ENCODE measurements around the gene SLC7A10.
"Not testable (repeated sequence)": the region's sequence is repeated elsewhere in the genome, so short reads cannot be mapped to it uniquely, and the experiment has no call there.

SLC7A10 gene

GRCh38 chr19:33215438-33216197 is 10.0 kb downstream of the SLC7A10 start:
- DNase-seq, result no peak

GRCh38 chr19:33214596-33214995 is 11.1 kb downstream of the SLC7A10 start:
- DNase-seq, result no peak

DNA sequence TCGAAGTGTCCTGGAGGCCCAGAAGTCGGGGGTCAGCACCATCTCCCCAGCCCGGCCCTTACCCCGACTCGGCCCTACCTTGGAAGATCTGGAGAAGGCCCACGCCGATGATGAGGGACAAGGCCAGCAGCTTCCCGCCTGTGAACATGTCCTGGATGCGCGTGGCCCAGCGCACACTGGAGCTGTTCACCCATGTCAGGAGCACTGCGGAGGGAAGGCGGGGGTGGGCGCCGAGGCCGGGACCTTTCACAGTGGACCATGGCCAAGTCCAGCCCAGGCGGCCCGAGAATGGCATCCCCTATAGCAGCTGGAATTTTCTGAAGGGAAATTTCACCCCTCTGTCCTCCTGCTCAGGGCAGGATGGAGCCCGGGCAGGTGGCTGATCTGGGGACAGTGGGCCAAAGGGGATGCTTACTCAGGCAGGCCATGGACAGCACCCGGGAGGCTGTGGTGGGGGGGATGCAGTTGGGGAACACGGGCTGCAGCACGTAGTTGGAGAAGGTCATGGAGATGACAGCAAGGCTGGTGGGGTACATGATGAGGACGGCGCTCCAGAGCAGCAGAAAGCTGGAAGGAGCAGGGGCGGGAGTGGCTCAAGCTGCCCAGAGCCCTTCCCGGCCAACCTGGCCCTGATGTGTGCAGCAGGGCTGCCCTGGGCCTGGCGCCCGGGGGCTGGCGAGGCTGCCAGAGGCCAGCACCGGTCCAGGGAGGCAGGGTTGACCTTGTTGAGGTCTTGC is 13.0 kb downstream of the SLC7A10 start:
- DNase-seq, result no peak

GRCh38 chr19:33211794-33212435 is 13.7 kb downstream of the SLC7A10 start:
- no peak for DNase-seq

GRCh38 chr19:33210266-33210940 is 15.2 kb downstream of the SLC7A10 start:
- no peak for DNase-seq

- DNase-seq, result not testable (repeated sequence)
Measured at GRCh38 chr19:33209850-33210230, 15.8 kb downstream of the SLC7A10 start.

DNA sequence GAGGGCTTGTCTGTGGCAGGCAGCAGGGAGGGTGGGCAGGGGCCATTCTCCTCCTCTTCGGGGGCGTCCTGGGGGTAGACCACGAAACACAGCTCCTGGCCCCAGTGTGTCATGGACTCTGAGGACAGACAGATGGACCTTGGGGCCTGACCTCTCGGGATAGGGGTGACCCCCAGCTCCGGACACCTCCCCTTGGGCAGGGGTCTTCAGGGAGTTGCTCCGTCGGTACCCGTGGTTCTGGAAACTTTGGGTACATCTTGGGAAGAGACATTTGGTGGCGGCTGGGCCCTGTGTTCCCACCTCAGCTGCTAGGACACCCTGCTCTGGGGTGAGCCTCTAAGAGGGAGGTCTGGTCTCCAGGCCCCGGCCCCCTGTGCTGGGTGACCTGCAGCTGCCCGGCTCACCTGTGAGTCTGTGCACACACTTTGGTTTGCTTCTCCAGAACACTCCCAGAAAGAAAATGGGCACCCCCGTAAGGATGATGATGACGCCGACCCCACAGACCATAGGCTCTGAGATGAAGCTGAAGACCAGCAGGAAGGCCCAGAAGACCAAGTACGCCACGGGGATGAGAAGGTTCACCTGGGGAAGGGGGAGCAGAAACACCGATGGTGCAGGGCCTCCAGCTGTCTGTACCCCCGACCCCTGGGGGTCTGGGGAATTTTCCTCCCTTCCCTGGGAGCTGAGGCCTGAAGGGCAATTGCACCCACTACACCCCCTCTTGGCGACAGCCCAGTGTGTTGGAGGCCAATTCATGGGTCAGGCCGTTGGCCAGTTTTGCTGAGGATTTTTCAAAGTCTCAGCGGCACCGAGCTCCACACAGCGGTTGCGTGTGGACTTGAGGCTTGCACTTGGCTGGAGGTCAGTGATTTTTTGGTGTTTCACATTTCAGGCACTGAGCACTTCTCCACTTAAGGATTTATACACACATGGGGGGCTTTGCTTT is 16.5 kb downstream of the SLC7A10 start:
- no peak for DNase-seq

- no peak for DNase-seq
Measured at GRCh38 chr19:33208371-33208895, 17.2 kb downstream of the SLC7A10 start.

GRCh38 chr19:33207903-33208302 is 17.7 kb downstream of the SLC7A10 start:
- no peak for DNase-seq

DNA sequence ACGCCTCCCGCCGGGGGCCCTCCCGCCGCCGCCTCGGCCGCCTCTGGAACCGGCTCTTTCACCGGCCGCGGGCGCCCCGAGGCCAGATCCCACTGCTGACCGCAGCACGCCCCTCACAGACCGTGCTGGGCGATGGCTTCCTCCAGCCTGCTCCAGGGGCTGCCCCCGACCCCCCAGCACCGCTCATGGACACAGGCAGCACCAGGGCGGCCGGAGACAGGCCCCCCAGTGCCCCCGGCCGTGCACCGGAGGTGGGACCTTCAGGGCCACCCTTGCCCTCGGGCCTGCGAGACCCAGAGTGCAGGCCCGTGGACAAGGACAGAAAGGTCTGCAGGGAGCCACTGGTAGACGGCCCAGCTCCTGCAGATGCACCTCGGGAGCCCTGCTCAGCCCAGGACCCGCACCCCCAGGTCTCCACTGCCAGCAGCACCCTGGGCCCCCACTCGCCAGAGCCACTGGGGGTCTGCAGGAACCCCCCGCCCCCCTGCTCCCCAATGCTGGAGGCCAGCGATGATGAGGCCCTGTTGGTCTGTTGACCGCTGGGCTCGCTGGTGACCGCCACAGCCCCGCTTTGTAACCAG is 18.5 kb downstream of the SLC7A10 start:
- DNase-seq, result no peak

DNA sequence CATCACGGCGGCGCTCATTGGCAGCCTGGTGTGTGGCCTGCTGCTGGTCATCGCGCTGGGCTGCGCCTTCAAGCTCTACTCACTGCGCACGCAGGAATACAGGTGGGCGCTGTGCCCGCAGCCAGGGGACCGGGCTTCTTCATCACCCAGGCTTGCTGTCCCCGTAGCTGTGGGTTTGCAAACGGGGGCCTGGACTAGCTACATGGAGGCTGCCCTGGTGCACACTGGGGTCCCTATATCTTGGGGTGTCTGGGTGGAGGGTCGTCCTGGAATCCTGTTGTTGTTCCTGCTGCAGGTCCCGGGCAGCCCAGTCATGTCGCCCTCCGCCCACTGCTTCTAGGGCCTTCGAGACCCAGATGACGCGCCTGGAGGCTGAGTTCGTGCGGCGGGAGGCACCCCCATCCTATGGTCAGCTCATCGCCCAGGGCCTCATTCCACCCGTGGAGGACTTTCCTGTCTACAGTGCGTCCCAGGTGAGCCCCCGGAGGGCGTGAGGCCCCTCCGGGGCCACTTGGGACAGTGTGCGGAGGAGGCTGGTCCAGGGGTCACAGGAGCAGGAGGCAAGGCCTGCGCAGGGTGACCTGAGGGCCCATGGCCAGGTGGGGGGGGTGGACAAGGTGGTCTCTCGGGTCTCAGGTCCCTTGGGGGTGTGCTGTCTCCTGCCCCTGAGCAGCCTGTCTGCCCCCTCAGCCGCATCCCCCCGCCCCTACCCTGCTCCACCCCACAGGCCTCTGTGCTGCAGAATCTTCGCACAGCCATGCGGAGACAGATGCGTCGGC is 19.2 kb downstream of the SLC7A10 start:
- DNase-seq, result no peak

DNA sequence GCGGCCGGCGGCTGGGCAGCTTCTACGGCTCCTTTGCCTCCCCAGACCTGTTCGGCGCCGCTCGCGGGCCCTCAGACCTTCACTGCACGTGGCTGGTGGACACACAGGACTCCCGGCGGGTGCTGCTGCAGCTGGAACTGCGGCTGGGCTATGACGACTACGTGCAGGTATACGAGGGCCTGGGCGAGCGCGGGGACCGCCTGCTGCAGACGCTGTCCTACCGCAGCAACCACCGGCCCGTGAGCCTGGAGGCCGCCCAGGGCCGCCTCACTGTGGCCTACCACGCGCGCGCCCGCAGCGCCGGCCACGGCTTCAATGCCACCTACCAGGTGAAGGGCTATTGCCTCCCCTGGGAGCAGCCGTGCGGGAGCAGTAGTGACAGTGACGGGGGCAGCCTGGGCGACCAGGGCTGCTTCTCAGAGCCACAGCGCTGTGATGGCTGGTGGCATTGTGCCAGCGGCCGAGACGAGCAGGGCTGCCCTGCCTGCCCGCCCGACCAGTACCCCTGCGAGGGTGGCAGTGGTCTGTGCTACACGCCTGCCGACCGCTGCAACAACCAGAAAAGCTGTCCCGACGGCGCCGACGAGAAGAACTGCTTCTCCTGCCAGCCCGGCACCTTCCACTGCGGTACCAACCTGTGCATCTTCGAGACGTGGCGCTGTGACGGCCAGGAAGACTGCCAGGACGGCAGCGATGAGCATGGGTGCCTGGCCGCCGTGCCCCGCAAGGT is 20.0 kb downstream of the SLC7A10 start:
- no peak for DNase-seq

GRCh38 chr19:33205110-33205509 is 20.5 kb downstream of the SLC7A10 start:
- DNase-seq, result no peak

DNA sequence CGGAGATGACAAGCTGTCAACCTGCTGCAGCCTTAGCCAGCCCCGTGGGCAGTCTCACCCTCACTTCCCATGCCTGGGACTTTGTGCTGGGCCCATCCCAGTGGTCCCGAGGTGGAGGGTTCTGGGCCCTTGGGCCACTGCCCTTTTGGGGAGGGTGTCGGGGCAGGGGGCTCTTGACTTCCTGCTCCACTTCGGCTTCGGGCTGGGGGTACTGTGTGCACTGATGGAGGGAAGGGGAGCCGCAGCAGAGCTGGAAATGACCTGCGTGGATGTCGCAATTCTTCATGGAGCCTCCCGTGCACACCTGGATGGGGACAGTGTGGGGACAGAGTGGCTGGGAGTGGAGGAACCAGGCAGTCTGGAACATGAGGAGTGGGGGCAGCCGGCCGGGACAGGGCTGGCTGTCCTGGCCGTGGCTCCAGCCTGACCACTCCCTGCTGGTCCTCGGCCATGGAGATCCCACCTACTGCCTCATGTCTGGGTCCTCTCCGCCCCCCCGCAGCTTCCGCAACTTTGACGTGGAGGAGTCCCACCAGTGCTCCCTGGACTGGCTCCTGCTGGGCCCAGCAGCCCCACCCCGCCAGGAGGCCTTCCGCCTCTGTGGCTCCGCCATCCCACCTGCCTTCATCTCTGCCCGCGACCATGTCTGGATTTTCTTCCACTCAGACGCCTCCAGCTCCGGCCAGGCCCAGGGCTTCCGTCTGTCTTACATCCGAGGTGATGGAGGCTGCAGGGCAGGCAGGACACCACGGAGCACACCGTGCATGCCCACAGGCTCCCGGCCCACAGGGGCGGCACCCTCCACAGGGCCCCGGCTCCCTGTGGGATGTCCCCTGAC is 21.3 kb downstream of the SLC7A10 start:
- no peak for DNase-seq

DNA sequence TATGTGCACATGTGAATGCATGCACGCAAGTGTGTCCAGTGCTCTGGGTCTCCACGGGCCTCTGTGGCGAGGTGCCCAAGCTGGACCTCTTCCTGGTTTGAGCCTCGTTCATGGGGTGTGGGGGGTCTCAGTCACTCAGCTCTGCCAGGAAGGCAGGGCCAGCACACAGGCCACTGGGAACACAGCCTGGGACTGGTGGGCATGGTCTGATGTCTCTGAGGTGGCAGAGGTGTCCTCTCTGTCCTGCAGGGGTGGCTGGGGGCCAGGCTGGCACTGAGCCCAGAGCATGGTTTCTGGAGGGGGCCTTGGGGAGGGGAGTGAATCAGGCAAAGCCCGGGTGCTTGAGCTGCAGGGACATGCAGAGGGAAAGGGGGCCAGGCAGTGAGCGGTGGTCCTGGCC is 22.1 kb downstream of the SLC7A10 start:
- no peak for DNase-seq

DNA sequence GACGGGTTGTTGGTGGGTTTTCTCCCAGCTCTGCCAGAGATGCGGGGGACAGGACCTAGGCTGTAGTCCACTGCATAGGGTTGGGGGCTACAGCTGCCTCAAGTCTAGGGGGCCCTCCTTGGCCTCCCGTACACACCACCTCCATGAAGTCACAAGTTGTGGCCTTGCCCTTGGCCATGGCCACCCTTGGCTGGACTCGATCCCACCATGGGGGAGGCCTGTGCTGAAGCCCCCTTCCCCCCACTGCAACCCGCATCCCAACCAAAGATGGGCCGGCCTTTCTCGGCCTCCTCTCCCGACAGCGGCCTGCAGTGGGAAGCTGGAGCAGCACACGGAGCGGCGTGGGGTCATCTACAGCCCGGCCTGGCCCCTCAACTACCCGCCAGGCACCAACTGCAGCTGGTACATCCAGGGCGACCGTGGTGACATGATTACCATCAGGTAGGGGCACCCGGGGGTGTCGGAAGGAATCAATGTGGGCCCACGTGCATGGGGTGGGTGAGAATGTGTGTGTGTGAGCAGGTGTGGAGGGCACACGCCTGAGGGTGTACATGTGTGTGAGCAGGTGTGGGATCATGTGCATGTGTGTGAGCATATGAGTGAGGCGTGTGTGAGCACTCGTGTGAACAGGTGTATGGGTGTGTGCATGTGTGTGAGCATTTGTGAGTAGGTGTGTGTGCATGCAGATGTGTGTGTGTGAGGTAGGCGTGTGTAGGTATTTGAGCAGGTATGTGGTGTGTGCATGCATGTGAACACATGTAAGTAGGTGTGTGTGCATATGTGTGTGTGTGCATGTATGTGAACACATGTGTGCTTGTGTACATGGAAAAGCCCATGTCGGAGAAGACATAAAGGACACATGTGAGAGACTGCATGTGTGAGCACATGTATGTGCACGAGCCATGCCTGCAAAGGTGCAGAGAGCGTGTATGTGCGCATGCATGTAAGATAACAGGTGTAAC is 22.8 kb downstream of the SLC7A10 start:
- DNase-seq, result no peak

GRCh38 chr19:33201886-33202545 is 23.6 kb downstream of the SLC7A10 start:
- DNase-seq, result no peak
